ENCODE data around the gene MRPL2.

DNA sequence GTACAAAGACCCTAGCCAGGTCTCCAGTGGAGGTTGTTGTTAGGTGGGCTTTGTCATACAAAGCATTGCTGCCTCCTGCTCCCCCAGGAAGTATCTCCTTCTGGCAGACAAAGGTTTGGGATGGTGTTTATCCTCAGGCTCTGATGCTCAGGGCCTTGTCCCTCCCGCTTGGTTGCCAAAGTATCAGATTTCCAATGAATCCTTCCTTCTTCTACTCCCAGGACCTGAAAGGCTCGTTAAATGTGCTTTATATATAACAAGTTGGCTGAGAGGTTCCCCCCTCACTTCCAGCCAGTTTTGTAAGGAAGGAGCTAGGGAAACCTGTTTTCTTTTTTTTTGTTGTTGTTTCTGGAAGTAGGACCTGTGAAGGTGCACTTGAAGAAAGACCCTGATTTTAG, 31.3 kb upstream of the MRPL2 start:
- TF ChIP-seq POLR2A (IDR thresholded peaks at IDR 0.05; ENCODE audit: low read depth, low read length) = no peak
- TF ChIP-seq POLR2AphosphoS5 (IDR thresholded peaks at IDR 0.05; ENCODE audit: low read depth, low read length) = no peak
- TF ChIP-seq TAF1 (IDR thresholded peaks at IDR 0.05; ENCODE audit: borderline replicate concordance, low read depth, low read length) = no peak

All from GM12892 (cell line).